NCI-H146 treated with DMSO at 0.1 percent for 48 hours (cell line): ENCODE results near the gene FBXO30.

Experiments
- DNase-seq: peaks from one replicate; lab custom pipeline; 2025; ENCODE audit not compliant: unreplicated experiment; lab: John Stamatoyannopoulos, UW

FBXO30 gene

DNA sequence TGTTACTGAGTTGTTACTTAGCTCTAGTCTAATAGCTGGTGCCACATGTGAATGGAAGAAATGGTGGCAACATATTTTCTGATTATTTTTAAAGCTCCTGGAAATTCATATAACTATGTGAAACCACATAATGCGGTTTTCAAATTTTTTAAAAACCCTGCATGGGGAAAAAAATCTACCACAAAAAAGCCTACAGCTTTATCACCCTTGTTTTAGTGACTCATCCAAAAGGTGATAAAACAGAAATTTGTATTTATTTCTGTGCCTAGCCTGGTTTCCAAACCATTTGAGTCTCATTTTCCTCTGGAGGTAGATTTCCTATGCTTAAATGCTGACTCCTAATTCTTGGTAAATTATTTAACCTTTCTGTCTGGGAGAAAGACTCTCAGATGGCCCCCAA is 5.4 kb upstream of the FBXO30 start:
- DNase-seq: no peak

DNA sequence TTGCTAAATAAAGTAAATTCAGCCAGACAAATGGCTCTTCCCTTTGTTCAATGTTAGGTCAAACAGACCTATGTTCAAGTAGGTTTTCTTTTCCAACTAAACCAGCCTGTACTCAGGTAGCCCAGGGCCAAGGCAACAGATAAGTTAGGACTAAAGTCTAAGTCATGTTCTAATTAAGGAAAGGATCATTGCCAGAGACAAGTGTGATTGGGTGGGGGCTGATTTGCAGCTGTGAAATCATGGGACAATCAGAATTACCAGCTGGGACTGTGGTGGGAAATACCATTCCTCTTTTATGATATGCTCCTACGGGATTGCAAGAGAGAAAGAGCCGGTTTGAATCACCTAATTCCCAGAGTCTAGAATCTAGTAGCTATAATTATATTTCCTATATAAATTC is 4.2 kb upstream of the FBXO30 start:
- no peak for DNase-seq

- no peak for DNase-seq
Measured at GRCh38 chr6:145816392-145816791, 1.8 kb upstream of the FBXO30 start.

DNA sequence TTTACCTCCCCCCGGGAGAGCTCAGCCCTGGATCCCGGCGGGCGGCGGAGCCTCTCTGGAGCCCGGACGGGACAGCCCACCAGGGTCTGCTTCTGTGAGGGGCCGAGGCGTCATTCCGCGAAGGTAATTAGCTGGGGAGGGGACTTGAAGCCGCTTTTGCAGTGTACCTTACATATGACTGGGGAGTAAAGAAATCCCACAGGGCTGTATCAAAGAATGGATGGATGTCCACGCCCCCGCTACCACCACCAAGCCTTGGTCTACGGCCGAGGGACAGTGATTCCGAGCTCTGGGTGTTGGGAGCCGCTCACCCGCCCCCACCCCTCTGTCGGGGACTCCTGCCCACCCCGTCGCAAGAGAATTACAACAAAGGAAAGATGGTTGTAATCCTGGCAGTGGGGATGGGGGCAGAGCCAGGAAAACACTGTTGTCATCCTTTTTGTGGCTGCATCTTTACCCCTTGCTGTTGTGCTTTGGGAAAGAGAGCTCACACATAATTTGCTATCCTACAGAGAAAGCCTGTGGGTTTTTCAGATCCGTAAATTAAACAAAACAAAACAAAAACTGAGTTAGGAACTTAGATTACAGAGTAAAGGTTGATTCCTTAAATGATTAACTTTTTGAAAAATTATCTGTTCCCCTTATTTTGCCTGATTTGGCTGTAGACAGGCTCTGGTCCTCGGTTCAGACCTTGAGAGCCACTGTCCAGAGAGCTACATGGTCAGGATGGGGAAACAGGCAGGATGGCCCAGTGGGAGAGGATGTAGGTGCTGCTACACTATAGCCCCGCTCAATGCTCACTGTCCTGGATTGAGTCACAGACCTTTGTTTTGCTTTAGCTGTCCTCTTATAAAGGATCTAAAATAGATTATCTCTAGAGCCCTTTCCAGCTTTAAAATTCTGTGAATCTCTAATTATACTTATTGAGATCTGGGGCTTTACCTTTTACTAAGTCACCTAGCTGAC is 997 bp upstream of the FBXO30 start:
- DNase-seq: peak; percentile 40

- DNase-seq: no peak
Measured at GRCh38 chr6:145814035-145814500, 527 bp downstream of the FBXO30 start.

DNA sequence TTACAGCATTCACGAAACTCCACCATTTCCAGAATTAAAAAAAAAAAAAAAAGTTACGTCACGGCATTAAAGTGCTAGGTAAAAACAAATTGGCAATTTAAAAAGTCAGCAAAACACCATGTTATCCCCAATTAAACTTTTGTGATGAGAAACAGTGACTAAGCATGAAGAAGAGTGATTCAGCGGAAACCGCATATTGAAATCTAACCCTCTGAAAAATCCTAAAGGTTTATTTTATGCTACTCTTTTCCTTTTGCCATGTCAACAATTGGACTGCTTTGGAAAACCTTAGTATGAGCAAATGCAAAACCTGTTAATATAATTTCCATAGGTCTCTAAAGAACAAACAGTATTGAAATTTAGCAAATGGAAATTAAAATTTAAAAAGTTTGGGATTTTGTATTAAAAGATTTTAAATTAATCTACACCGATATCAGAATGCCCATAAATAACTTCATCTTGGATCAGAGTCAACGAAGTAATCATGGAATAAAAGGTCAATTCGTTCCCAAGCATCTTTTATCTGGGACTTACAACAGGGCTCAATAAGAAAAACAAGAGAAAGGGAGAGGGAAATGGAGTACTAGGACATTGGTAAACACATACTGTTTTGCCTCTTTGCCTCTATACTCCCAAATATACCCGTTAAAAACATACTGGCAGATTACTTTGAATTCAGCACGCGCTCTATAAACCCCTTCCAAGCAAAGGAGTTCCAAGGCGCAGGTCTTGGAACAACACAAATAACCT is 1.1 kb downstream of the FBXO30 start:
- DNase-seq: no peak

DNA sequence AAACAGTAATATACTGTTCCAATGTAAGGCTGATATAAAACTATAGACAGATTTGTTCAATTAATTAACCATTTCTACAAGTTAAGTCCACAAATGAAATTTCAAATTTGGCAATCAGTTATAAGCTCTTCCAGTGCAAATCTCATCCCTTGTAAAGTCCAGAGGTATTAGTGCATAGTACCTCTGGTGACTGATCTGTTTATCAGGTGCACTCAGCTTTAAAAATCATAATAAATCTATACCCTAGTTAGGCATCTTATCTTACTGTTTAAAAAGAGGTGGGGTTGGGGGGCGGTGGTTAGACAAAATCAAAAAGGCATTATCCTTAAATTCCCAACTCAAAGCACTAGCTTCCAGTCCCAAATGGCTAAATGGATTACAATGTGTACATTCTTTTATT is 2.9 kb downstream of the FBXO30 start:
- DNase-seq: no peak

DNA sequence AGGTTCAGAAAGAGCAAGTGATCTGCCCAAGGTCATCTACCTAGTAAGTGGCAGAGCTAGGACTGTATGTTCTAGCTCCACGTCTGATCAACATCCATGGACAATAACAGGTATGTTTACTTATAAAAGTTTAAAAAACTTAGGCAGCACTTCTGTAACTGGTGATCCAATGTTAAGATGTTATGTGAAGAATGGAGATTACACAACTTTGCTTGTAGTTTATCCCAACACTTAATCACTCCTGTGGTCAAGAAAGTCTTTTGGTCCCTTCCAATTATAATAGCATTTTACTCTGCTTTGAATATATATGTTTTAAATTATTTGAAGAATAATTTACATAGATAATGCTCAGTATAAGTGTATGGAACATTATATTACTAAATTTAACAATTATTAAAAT is 4.8 kb downstream of the FBXO30 start:
- DNase-seq: no peak

DNA sequence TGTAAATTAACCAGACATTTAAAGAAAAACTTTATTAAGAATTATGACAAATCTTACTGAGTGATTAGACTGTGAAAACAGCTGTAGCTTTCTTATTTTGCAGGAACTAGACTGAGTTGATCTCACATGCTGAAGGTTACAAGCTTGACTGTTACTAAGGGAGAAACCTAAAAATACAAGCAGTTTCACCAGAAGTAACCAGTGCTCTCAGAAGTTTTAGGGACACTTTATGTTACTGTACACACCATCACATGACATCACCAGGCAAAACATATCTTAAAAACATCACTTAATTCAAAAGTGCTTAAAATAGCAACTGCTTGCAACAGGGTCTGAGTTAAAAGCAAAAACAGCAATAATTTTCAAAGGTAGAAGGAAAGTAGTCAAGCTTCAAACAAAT is 5.4 kb downstream of the FBXO30 start:
- no peak for DNase-seq

DNA sequence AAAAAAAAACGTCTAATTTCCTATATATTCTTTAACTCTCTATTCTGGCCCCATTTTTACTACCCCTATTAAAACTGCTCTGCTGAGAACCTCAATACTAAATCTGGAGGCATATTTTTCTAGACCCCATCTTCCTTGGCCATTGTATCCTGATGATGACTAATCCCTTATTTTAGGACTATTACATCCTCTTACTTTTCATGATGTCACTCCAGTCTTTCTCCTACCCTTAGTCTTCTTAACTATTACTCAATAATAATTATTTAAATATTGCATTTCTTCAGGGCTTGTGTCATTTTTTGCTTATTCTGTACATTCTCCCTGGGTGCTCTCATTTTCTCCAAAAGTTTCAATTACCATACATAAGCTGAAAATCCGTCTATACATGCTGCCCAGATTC is 6.4 kb downstream of the FBXO30 start:
- DNase-seq: no peak

DNA sequence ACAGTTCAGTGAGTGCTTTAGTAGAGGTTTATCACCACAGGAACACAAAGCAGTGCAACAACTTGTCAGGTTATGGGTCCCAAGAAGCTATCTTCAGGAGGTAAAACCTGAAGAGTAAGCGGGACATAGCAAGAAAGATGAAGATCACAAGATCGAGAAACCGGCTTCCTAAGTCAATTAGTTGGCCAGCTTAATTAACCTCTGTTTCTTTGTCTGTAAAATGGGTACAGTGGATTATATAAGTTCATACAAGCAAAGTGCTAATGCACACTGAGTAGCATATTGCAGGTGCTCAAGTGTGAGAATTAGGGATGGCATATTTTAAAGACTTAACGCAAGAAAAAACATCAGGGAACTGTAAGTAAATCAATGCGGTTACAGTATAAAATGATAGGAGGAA is 12.5 kb downstream of the FBXO30 start:
- no peak for DNase-seq

DNA sequence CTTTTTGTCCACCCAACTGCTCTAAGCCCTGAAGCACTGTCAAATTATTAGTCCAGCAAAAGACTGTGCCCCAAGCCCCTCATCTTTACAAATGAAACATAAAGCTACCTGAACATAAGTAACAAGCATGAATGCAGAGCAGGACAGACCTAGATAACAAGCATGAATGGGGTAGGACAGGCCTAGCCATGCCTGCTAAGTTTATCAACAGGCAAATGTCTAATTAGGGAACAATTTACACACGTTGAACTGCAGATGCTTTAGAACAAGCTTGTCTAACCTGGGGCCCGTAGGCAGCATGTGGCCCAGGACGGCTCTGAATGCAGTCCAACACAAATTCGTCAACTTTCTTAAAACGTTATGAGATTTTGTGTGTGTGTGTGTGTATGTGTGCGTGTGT is 13.6 kb downstream of the FBXO30 start:
- DNase-seq: no peak

DNA sequence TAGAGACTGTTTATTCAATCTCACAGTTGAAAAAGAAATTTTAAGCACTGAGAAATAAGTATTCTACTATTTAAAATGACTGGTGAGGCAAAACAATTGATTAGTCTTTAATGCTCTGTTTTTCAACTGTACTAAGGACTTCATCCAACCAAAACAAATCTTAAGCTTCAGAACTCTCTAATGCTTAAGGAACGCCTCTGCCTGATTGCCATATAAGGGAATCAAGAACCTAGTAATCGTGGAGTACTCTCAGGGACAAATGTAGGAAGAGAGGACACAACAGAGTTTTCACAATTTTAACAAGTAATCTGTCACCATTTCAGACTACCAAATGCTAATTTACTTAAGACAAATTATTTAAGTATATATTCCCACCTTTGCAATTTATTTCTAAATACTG is 16.1 kb downstream of the FBXO30 start:
- DNase-seq: no peak

- no peak for DNase-seq
Measured at GRCh38 chr6:145789443-145789842, 25.2 kb downstream of the FBXO30 start.

- no peak for DNase-seq
Measured at GRCh38 chr6:145787688-145788087, 26.9 kb downstream of the FBXO30 start.

- no peak for DNase-seq
Measured at GRCh38 chr6:145784683-145785082, 29.9 kb downstream of the FBXO30 start.

DNA sequence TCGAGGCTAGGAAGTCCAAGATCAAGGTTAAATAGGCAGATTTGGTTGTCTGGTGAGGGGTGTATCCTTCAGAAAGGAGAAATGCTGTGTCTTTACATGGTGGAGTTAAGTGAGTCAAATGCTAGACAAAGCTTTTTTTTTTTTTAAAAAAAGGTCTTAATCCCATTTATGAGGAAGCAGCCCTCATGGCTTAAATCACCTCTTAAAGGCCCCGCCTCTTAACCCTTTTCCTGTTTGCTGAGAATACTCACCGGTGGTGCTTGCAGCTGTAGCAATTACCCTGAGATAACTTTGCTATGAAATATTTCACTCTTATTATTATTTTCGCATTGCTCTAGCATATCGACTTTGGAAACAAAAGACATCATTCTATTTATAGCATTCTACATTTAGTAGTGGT is 30.8 kb downstream of the FBXO30 start:
- DNase-seq: no peak

- DNase-seq: no peak
Measured at GRCh38 chr6:145772846-145773245, 41.7 kb downstream of the FBXO30 start.

DNA sequence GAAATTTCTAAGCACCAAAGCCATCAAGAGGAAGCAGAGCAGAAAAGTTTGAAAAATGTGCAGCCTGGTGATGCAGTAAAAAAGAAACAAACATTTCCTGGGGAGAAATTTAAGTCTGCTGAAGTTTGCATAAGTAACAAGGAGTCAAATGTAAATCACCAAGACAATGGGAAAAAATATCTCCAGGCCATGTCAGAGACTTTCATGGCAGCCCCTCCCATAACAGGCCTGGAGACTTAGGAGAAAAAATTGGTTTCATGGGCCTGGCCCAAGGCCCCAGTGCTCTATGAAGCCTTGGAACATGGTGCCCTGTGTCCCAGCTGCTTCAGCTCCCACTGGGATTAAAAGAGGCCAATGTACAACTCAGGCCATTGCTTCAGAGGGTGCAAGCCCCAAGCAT is 49.1 kb downstream of the FBXO30 start:
- no peak for DNase-seq

- DNase-seq: no peak
Measured at GRCh38 chr6:145763742-145764141, 50.9 kb downstream of the FBXO30 start.

DNA sequence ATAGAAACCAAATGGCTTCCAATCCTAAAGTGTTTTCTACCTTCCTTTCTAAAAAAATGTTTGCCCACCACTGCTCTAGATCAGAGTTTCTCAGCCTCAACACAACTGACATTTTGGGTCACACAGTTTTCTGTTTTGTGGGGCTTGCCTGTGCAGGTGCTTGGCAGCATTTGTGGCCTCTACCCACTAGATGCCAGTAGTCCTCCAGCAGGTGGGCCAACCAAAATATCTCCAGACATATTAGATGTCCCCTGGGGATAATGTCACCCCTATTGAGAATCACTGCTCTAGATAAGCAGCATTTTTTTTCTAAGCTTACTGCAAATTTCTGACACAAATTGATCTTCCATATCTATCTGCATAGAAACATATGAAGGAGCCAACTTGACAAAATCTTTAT is 53.0 kb downstream of the FBXO30 start:
- no peak for DNase-seq

DNA sequence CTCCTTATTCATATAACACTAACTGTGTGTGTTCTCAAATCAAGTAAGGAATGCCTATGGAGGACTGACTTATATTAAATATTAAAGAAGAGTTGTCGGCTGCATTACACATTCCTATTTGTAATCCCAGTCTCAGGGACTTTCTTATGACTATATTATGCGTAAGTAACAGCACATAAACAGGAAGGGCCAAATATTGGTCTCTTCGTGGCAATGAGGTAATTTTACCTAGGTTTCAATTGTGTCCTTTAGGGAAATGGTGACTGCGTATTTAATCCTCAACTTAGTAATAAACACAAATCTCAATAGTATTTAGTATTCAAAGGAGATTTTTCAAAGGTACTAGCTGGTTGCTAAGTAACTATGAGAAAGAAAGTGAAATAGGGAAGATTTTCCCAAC is 56.5 kb downstream of the FBXO30 start:
- DNase-seq: no peak
